SK-N-SH (cell line): ENCODE data around the gene POLD4. TPM values are rescaled to one million over a fixed set of nuclear protein-coding genes. Genes with fewer than 3 reads are reported as not detected.

ENCODE experiments used
- polyA plus RNA-seq, 3 experiments: library from polyadenylated mRNA; depleted of rRNA; stranded (reverse); fragments of >200 nt; gene quantifications; 2 replicates each; pipeline ENCODE4 v1.2.3, GENCODE V29; 2012
- small RNA-seq, 7 experiments: library from RNA; depleted of rRNA; stranded (forward); fragments of <200 nt; gene quantifications; one replicate each; pipeline ENCODE3, GENCODE V24; 2012
- TF ChIP-seq, protein P1 (sequence below): IDR thresholded peaks from 2 replicates; pipeline ENCODE4; 2012

The POLD4 gene
- polyA plus RNA-seq, 1 of the 3 experiments (the other 2 are of a cell fraction): 80.4 TPM

DNA sequence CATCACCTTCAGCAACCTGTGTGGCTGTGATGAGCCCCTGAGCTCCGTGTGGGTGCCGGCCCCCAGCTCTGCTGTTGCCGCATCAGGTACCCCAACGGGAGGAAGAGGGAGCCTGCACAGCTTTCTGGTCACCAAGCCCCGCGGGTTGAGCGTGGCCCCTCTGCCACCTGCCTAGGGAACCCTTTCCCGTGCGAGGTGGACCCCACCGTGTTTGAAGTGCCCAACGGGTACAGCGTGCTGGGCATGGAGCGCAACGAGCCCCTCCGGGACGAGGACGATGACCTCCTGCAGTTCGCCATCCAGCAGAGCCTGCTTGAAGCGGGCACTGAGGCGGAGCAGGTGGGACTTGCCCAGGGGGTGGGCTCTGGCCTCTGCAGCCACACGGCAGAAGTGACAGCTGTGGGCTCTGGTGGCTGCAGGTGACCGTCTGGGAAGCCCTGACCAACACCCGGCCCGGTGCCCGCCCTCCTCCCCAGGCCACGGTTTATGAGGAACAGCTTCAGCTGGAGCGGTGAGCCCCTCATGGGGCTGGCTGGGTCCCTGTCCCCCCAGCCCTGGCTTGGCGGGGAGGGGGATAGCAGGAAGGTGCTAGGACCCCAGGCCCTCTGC is 51.9 kb downstream of the POLD4 start (continued):
- TF ChIP-seq, protein P1, sequence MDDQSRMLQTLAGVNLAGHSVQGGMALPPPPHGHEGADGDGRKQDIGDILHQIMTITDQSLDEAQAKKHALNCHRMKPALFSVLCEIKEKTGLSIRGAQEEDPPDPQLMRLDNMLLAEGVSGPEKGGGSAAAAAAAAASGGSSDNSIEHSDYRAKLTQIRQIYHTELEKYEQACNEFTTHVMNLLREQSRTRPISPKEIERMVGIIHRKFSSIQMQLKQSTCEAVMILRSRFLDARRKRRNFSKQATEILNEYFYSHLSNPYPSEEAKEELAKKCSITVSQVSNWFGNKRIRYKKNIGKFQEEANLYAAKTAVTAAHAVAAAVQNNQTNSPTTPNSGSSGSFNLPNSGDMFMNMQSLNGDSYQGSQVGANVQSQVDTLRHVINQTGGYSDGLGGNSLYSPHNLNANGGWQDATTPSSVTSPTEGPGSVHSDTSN: no peak

Small RNAs within 50 kb of the gene (small RNA-seq; reads per million reads assigned to genes)
- 0 reads per million in 7 experiments for gene RN7SKP239
- 0 reads per million in 7 experiments for gene RNU6-1238P

Other genes with a start within 250 kb of the POLD4 start
- gene KDM2A, start 234.3 kb downstream of the POLD4 start, polyA plus RNA-seq (2012; rRNA removed): 28.4 and 30.8 TPM in 2 replicates
- 44.6 and 48.5 TPM in 2 replicates for gene GRK2, start 87.1 kb downstream of the POLD4 start, polyA plus RNA-seq (2012; rRNA removed)
- 50.2 and 51.4 TPM in 2 replicates for gene ANKRD13D, start 64.2 kb downstream of the POLD4 start, polyA plus RNA-seq (2012; rRNA removed)
- 13.5 and 17.1 TPM in 2 replicates for gene SSH3, start 50.0 kb downstream of the POLD4 start, polyA plus RNA-seq (2012; rRNA removed)
- 27.0 and 27.7 TPM in 2 replicates for gene CLCF1, start 20.1 kb upstream of the POLD4 start, polyA plus RNA-seq (2012; rRNA removed)
- 21.5 and 22.3 TPM in 2 replicates for gene RAD9A, start 38.4 kb upstream of the POLD4 start, polyA plus RNA-seq (2012; rRNA removed)
- gene PPP1CA, start 48.3 kb upstream of the POLD4 start, polyA plus RNA-seq (2012; rRNA removed): 210 and 261 TPM in 2 replicates
- gene TBC1D10C, start 50.5 kb upstream of the POLD4 start, polyA plus RNA-seq (2012; rRNA removed): 0.05 TPM in 1 of 2 replicates, not detected in the other
- gene CARNS1, start 62.1 kb upstream of the POLD4 start, polyA plus RNA-seq (2012; rRNA removed): 0.15 and 0.23 TPM in 2 replicates
- gene RPS6KB2, start 74.9 kb upstream of the POLD4 start, polyA plus RNA-seq (2012; rRNA removed): 52.0 and 53.2 TPM in 2 replicates
- 1.3 and 1.4 TPM in 2 replicates for gene PTPRCAP, start 84.1 kb upstream of the POLD4 start, polyA plus RNA-seq (2012; rRNA removed)
- 195 and 220 TPM in 2 replicates for gene CORO1B, start 89.9 kb upstream of the POLD4 start, polyA plus RNA-seq (2012; rRNA removed)
- gene GPR152, start 99.2 kb upstream of the POLD4 start, polyA plus RNA-seq (2012; rRNA removed): not detected in 2 replicates
- gene CABP4, start 101.8 kb upstream of the POLD4 start, polyA plus RNA-seq (2012; rRNA removed): not detected in 2 replicates
- gene TMEM134, start 115.7 kb upstream of the POLD4 start, polyA plus RNA-seq (2012; rRNA removed): 132 and 135 TPM in 2 replicates
- 192 and 207 TPM in 2 replicates for gene AIP, start 129.5 kb upstream of the POLD4 start, polyA plus RNA-seq (2012; rRNA removed)
- 24.2 and 24.4 TPM in 2 replicates for gene PITPNM1, start 151.8 kb upstream of the POLD4 start, polyA plus RNA-seq (2012; rRNA removed)
- 32.8 and 47.9 TPM in 2 replicates for gene CDK2AP2, start 154.6 kb upstream of the POLD4 start, polyA plus RNA-seq (2012; rRNA removed)
- not detected in 2 replicates for gene CABP2, start 169.9 kb upstream of the POLD4 start, polyA plus RNA-seq (2012; rRNA removed)
- gene GSTP1, start 230.3 kb upstream of the POLD4 start, polyA plus RNA-seq (2012; rRNA removed): 488 and 745 TPM in 2 replicates